Endothelial cell (in vitro differentiated cells): ENCODE measurements around the gene TCAIM. TPM values are rescaled to one million over a fixed set of nuclear protein-coding genes. Genes with fewer than 3 reads are reported as not detected.

Source experiments
- DNase-seq: peaks from one replicate; pipeline ENCODE4 v3.0.0; 2021; ENCODE audit warnings: low spot score
- H3K27ac Mint-ChIP-seq: one replicate; pipeline ENCODE4 v1.8.0; 2021; ENCODE audit warnings: mixed read lengths, inconsistent platforms; ENCODE audit not compliant: unreplicated experiment
- H3K27me3 Mint-ChIP-seq: one replicate; pipeline ENCODE4 v1.8.0; 2021; ENCODE audit warnings: mild to moderate bottlenecking, moderate library complexity, mixed read lengths, inconsistent platforms; ENCODE audit not compliant: unreplicated experiment
- H3K36me3 Mint-ChIP-seq: one replicate; pipeline ENCODE4 v1.8.0; 2021; ENCODE audit warnings: mild to moderate bottlenecking, low read depth, mixed read lengths, inconsistent platforms; ENCODE audit not compliant: unreplicated experiment
- H3K4me1 Mint-ChIP-seq: one replicate; pipeline ENCODE4 v1.8.0; 2021; ENCODE audit warnings: mild to moderate bottlenecking, mixed read lengths, inconsistent platforms; ENCODE audit not compliant: unreplicated experiment
- H3K4me3 Mint-ChIP-seq: one replicate; pipeline ENCODE4 v1.8.0; 2021; ENCODE audit warnings: mild to moderate bottlenecking, mixed read lengths, inconsistent platforms; ENCODE audit not compliant: unreplicated experiment
- H3K9me3 Mint-ChIP-seq: one replicate; pipeline ENCODE4 v1.8.0; 2021; ENCODE audit warnings: mixed read lengths, inconsistent platforms; ENCODE audit not compliant: unreplicated experiment
- total RNA-seq: library from RNA; stranded (reverse); fragmentation: NEBNext Ultra II Directional; extraction: Animal tissue kit (Norgen Biotek cat#: 25700); gene quantifications from one replicate; pipeline ENCODE4 v1.2.1, GENCODE V29; 2021; ENCODE audit not compliant: unreplicated experiment
- TF ChIP-seq, protein P1 (sequence below): fragments of 200-600 bp; sonication (generic); IDR thresholded peaks from one replicate; pipeline ENCODE4 v1.5.0; 2021; ENCODE audit warnings: antibody characterized with exemption; ENCODE audit not compliant: unreplicated experiment

TCAIM gene
- total RNA-seq, 1 donor from 2014 or later: 20.5 TPM

DNA sequence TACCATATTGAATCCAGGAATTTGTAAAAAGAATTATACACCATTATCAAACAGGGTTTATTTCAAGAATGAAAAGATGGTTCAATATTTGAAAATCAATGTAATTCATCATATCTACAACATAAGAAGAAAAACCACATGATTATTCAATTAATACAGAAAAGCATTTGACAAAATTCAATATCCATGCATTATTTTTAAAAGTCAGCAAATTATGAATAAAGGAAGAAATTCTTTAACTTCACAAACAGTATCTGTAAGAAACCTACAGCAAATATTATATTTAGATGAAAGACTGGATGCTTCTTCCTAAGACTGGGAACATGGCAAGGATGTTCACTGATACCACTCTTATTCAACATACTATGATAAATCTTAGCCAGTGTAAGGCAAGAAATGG, 41.3 kb upstream of the TCAIM start:
- Mint-ChIP-seq H3K27ac (no peak overlapping the region), H3K36me3 (no peaks in the 10 kb centered on the region), H3K4me1 (no peaks in the 10 kb centered on the region), H3K4me3 (no peak overlapping the region), H3K27me3 (no peaks in the 10 kb centered on the region), H3K9me3 (no peaks in the 10 kb centered on the region)
- DNase-seq: no peak
- TF ChIP-seq, protein P1, sequence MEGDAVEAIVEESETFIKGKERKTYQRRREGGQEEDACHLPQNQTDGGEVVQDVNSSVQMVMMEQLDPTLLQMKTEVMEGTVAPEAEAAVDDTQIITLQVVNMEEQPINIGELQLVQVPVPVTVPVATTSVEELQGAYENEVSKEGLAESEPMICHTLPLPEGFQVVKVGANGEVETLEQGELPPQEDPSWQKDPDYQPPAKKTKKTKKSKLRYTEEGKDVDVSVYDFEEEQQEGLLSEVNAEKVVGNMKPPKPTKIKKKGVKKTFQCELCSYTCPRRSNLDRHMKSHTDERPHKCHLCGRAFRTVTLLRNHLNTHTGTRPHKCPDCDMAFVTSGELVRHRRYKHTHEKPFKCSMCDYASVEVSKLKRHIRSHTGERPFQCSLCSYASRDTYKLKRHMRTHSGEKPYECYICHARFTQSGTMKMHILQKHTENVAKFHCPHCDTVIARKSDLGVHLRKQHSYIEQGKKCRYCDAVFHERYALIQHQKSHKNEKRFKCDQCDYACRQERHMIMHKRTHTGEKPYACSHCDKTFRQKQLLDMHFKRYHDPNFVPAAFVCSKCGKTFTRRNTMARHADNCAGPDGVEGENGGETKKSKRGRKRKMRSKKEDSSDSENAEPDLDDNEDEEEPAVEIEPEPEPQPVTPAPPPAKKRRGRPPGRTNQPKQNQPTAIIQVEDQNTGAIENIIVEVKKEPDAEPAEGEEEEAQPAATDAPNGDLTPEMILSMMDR: no peak

DNA sequence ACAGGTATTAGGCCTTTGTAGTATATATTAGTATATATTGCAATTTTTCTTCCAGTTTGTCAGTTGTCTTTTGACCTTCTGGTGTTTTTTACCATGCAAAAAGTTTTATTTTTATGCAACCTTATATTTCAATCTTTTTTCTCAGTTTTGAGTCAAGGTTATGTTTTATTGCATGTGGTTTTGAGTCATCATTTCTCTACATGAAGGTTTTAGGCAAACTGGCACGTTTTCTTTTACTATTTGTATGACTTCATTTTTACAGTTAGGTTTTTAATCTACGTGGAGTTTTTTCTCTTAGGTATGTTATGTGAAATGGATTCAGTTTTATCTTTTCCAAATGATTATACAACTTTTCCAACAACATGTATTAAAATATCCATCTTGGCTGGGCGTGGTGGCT, 36.8 kb upstream of the TCAIM start:
- H3K4me3 Mint-ChIP-seq: no peak overlapping the region
- peaks cover 5% of the 10 kb centered on the region for H3K4me1 Mint-ChIP-seq
- no peak overlapping the region for H3K27ac Mint-ChIP-seq
- H3K36me3 Mint-ChIP-seq: no peaks in the 10 kb centered on the region
- DNase-seq: no peak
- TF ChIP-seq, protein P1: no peak
- H3K9me3 Mint-ChIP-seq: no peaks in the 10 kb centered on the region
- no peaks in the 10 kb centered on the region for H3K27me3 Mint-ChIP-seq

DNA sequence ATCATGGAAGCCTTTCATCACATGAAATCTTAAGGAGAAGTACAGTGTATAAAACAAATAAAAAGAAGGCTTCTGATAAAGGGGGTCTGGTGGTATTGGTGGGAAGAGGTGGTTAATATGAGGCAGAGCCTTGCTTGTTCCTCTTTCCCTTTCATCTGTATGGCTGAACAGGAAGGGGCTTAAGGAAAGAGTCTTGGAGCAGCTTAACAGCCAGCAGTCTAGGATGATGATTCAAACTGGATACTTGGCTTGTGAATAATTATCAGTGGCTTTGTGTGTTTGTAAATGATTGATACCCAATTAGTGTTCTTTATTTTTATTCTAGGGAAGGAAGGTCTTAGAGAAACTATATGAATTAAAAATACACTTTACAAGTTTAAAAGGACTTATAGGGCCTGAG, 29.1 kb upstream of the TCAIM start:
- no peak overlapping the region for H3K4me3 Mint-ChIP-seq
- no peak overlapping the region for H3K27ac Mint-ChIP-seq
- no peaks in the 10 kb centered on the region for H3K36me3 Mint-ChIP-seq
- no peaks in the 10 kb centered on the region for H3K9me3 Mint-ChIP-seq
- no peak for DNase-seq
- TF ChIP-seq, protein P1: no peak
- no peaks in the 10 kb centered on the region for H3K27me3 Mint-ChIP-seq
- H3K4me1 Mint-ChIP-seq: no peaks in the 10 kb centered on the region

DNA sequence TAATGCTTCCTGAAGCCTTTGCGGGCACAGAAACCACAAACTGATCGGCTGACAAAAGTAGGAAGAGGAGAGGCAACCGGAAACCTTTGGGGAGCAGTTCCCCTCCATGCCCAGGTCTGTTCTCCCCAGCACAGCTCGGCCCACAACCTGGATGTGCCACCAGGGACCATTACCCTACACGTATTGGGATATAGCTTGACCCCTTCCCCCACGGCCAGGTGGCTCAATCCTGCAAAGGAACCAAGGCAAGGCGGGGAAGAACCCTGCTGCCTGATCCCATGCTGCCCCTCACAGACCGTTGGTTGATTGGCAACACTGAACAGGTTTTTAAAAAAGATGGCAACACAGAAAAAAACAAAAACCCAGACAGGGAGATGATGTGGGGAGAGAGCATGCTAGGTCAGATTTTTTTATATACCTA, 19.7 kb upstream of the TCAIM start:
- Mint-ChIP-seq H3K4me1 (no peaks in the 10 kb centered on the region), H3K4me3 (no peak overlapping the region), H3K36me3 (no peaks in the 10 kb centered on the region), H3K27me3 (no peaks in the 10 kb centered on the region), H3K9me3 (no peaks in the 10 kb centered on the region), H3K27ac (no peak overlapping the region)
- DNase-seq: no peak
- TF ChIP-seq, protein P1: no peak

DNA sequence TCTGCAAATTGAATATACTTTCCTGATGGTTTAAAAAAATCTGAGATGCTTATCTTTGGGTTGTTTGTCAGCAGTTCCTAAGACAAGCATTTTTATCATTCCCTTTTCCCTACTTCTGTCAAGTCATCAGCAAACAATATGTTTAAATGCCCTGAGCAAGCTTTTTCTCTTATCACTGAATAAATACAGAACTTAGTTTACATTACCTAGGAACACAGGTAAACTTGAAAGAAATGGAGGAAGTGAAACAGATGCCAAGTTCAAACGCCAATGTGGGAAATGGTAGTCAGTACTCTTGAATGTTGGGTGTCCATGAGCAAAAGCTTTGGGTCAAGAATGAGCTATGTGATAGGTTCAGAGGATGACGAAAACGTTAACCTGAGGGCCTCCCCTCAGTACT, 17.2 kb upstream of the TCAIM start:
- no peaks in the 10 kb centered on the region for H3K9me3 Mint-ChIP-seq
- TF ChIP-seq, protein P1: no peak
- H3K27ac Mint-ChIP-seq: no peak overlapping the region
- no peak overlapping the region for H3K4me3 Mint-ChIP-seq
- H3K4me1 Mint-ChIP-seq: peaks cover 2% of the 10 kb centered on the region
- no peak for DNase-seq
- no peaks in the 10 kb centered on the region for H3K36me3 Mint-ChIP-seq
- no peaks in the 10 kb centered on the region for H3K27me3 Mint-ChIP-seq
